PC-9 (cell line): ENCODE measurements around the gene GRP. TPM values are rescaled to one million over a fixed set of nuclear protein-coding genes. Genes with fewer than 3 reads are reported as not detected.

Experiments
- BruUV-seq: library from RNA; stranded (reverse); fragments of 400-500 nt; replicated peaks from 2 replicates; lab custom pipeline; 2021; lab: Mats Ljungman, UMichigan
- CTCF ChIA-PET: fragments of 300-600 bp; sonication (Branson Sonifier 250); formaldehyde crosslinking; loops from one replicate; lab custom pipeline; 2022; ENCODE audit warnings: antibody characterized with exemption; lab: Charles Lee
- POLR2A ChIA-PET: fragments of 300-600 bp; sonication (Branson Sonifier 250); formaldehyde crosslinking; loops from one replicate; lab custom pipeline; 2022; ENCODE audit warnings: antibody characterized with exemption; ENCODE audit not compliant: unreplicated experiment; lab: Charles Lee
- DNase-seq, 2 experiments: peaks; one replicate each; pipeline versions ENCODE4 v3.0.0 to v3.0.0-alpha.2; 2015 to 2022; ENCODE audit warnings: mixed read lengths in 1 of 2
- H2AFZ ChIP-seq: fragments of 200-600 bp; sonication (generic); 2 replicates; pipeline ENCODE4 v1.8.1; 2017; ENCODE audit warnings: antibody characterized with exemption
- H3F3A ChIP-seq: fragments of 200-600 bp; sonication (generic); 2 replicates; pipeline ENCODE4 v1.8.1; 2017; ENCODE audit warnings: antibody characterized with exemption, mild to moderate bottlenecking, low read depth; ENCODE audit not compliant: insufficient read depth
- H3K27ac ChIP-seq: fragments of 200-600 bp; sonication (generic); 2 replicates; pipeline ENCODE4 v1.6.1; 2016; ENCODE audit warnings: mixed run types
- H3K27me3 ChIP-seq: fragments of 200-600 bp; sonication (generic); 2 replicates; pipeline ENCODE4 v1.6.1; 2016; ENCODE audit warnings: low read depth, mixed run types; ENCODE audit not compliant: insufficient read depth
- H3K36me3 ChIP-seq: fragments of 200-600 bp; sonication (generic); 2 replicates; pipeline ENCODE4 v1.6.1; 2016; ENCODE audit warnings: low read depth, mixed run types
- H3K4me1 ChIP-seq: fragments of 200-600 bp; sonication (generic); replicated peaks from 2 replicates; pipeline ENCODE4 v1.6.1; 2016; ENCODE audit warnings: mixed run types; ENCODE audit not compliant: insufficient read depth
- H3K4me2 ChIP-seq: fragments of 200-600 bp; sonication (generic); 2 replicates; pipeline ENCODE4 v1.6.1; 2017; ENCODE audit warnings: mixed run types
- H3K4me3 ChIP-seq: fragments of 200-600 bp; sonication (generic); 2 replicates; pipeline ENCODE4 v1.6.1; 2016; ENCODE audit warnings: mixed run types
- H3K79me2 ChIP-seq: fragments of 200-600 bp; sonication (generic); 2 replicates; pipeline ENCODE4 v1.6.1; 2017; ENCODE audit warnings: low read depth, mixed run types
- H3K9me2 ChIP-seq: fragments of 200-600 bp; sonication (generic); 2 replicates; pipeline ENCODE4 v1.8.1; 2017; ENCODE audit warnings: mild to moderate bottlenecking; ENCODE audit not compliant: insufficient read depth
- H3K9me3 ChIP-seq: fragments of 200-600 bp; sonication (generic); 2 replicates; pipeline ENCODE4 v1.8.1; 2016; ENCODE audit warnings: low read depth; ENCODE audit not compliant: insufficient read depth
- H4K20me1 ChIP-seq: fragments of 200-600 bp; sonication (generic); 2 replicates; pipeline ENCODE4 v1.8.1; 2017; ENCODE audit not compliant: insufficient read depth
- CTCF ChIP-seq: fragments of 200-600 bp; sonication (generic); conservative IDR thresholded peaks from 2 replicates; pipeline ENCODE4 v1.6.1; 2017; ENCODE audit warnings: mixed run types, antibody characterized with exemption, mild to moderate bottlenecking, moderate library complexity
- EZH2 ChIP-seq: fragments of 200-600 bp; sonication (generic); IDR thresholded peaks from 2 replicates; pipeline ENCODE4 v1.8.0; 2017; ENCODE audit warnings: antibody characterized with exemption, low read depth
- intact Hi-C: fragments of 100-400 bp; cut with micrococcal nuclease; formaldehyde crosslinking; loops from one replicate; pipeline ENCODE4 v1.10.0; 2022; ENCODE audit not compliant: unreplicated experiment
- total RNA-seq: library from RNA; stranded (reverse); gene quantifications from 2 replicates; pipeline ENCODE4 v1.2.3, GENCODE V29; 2021

Gene GRP
- total RNA-seq, 1 experiment from 2014 or later = not detected

GRCh38 chr18:59218018-59218417 is 1.9 kb upstream of the GRP start:
- no peaks in the 10 kb centered on the region; the same call in 1 of the 2 replicates for H3K9me3 ChIP-seq
- no peaks in the 10 kb centered on the region for H3K9me2 ChIP-seq
- no peak overlapping the region for H3K4me3 ChIP-seq
- no peak overlapping the region for H2AFZ ChIP-seq
- no TSS peak for BruUV-seq
- intact Hi-C loops = no loop called here
- H3K36me3 ChIP-seq = no peaks in the 10 kb centered on the region
- H3K27me3 ChIP-seq = peaks cover 91% of the 10 kb centered on the region
- no peak for DNase-seq
- no peaks in the 10 kb centered on the region for H3F3A ChIP-seq
- H4K20me1 ChIP-seq = no peaks in the 10 kb centered on the region
- H3K4me1 ChIP-seq = no peaks in the 10 kb centered on the region
- no peak overlapping the region for H3K4me2 ChIP-seq
- ChIA-PET CTCF (no interaction called here), POLR2A (no interaction called here)
- no peak for TF ChIP-seq EZH2
- no peak for TF ChIP-seq CTCF
- H3K27ac ChIP-seq = no peak overlapping the region
- H3K79me2 ChIP-seq = no peaks in the 10 kb centered on the region

GRCh38 chr18:59220164-59220783 is 316 bp downstream of the GRP start:
- peaks cover 73% of the 10 kb centered on the region for H3K27me3 ChIP-seq
- H3K36me3 ChIP-seq = no peaks in the 10 kb centered on the region
- POLR2A ChIA-PET = no interaction called here
- DNase-seq = no peak
- no peak overlapping the region for H3K4me3 ChIP-seq
- CTCF ChIA-PET = no interaction called here
- H3K9me3 ChIP-seq = no peaks in the 10 kb centered on the region; the same call in 1 of the 2 replicates
- no peak overlapping the region for H3K27ac ChIP-seq
- no peaks in the 10 kb centered on the region for H3K4me1 ChIP-seq
- H3F3A ChIP-seq = no peaks in the 10 kb centered on the region
- no peaks in the 10 kb centered on the region for H3K9me2 ChIP-seq
- intact Hi-C loops = no loop called here
- H4K20me1 ChIP-seq = no peaks in the 10 kb centered on the region
- H3K79me2 ChIP-seq = no peaks in the 10 kb centered on the region
- no peak overlapping the region for H3K4me2 ChIP-seq
- no peak overlapping the region for H2AFZ ChIP-seq
- TF ChIP-seq CTCF (no peak), EZH2 (no peak)
- no TSS peak for BruUV-seq

GRCh38 chr18:59220784-59221765 is 1.1 kb downstream of the GRP start:
- CTCF ChIA-PET = no interaction called here
- DNase-seq = no peak
- POLR2A ChIA-PET = no interaction called here
- Histone ChIP-seq H3K27ac (no peak overlapping the region), H3K9me2 (no peaks in the 10 kb centered on the region), H3K4me1 (no peaks in the 10 kb centered on the region), H4K20me1 (no peaks in the 10 kb centered on the region), H2AFZ (no peak overlapping the region), H3K4me3 (no peak overlapping the region), H3K4me2 (no peak overlapping the region), H3K27me3 (peaks cover 66% of the 10 kb centered on the region), H3F3A (no peaks in the 10 kb centered on the region), H3K9me3 (no peaks in the 10 kb centered on the region; the same call in 1 of the 2 replicates), H3K79me2 (no peaks in the 10 kb centered on the region), H3K36me3 (no peaks in the 10 kb centered on the region)
- intact Hi-C loops = no loop called here
- BruUV-seq = no TSS peak
- TF ChIP-seq EZH2 (no peak), CTCF (no peak)
